HG02642 (cell line): ENCODE data around the gene PATE3.

Experiments
- ATAC-seq: cut with Tn5 transposase; IDR thresholded peaks from one replicate; pipeline ENCODE4 v1.9.1; 2021; ENCODE audit warnings: mild to moderate bottlenecking; ENCODE audit not compliant: unreplicated experiment, poor library complexity

PATE3 gene

GRCh38 chr11:125787827-125788226, at the start of gene PATE3:
Gene PATE3, plus strand, starts transcription at chr11:125788127. Its CDS starts 25 bp downstream, at chr11:125788152.
- no peak for ATAC-seq

- ATAC-seq = no peak
Measured at GRCh38 chr11:125740617-125741016, 47.3 kb upstream of the PATE3 start.

- no peak for ATAC-seq
Measured at GRCh38 chr11:125743681-125744080, 44.2 kb upstream of the PATE3 start.

- no peak for ATAC-seq
Measured at GRCh38 chr11:125745979-125746378, 41.9 kb upstream of the PATE3 start, which contains the start of gene PATE1. Gene PATE1, plus strand, starts transcription at chr11:125746279. Its CDS starts 26 bp downstream, at chr11:125746305.

GRCh38 chr11:125750629-125751028, 37.3 kb upstream of the PATE3 start:
- no peak for ATAC-seq

- no peak for ATAC-seq
Measured at GRCh38 chr11:125756050-125756449, 31.9 kb upstream of the PATE3 start.

- no peak for ATAC-seq
Measured at GRCh38 chr11:125762445-125762844, 25.5 kb upstream of the PATE3 start.

GRCh38 chr11:125763483-125763882, 24.4 kb upstream of the PATE3 start:
- ATAC-seq = no peak

- no peak for ATAC-seq
Measured at GRCh38 chr11:125766251-125766650, 21.7 kb upstream of the PATE3 start.

GRCh38 chr11:125768336-125769046, 19.4 kb upstream of the PATE3 start:
- ATAC-seq = no peak

GRCh38 chr11:125770583-125770982, 17.3 kb upstream of the PATE3 start:
- ATAC-seq = no peak

- ATAC-seq = no peak
Measured at GRCh38 chr11:125772834-125773505, 15.0 kb upstream of the PATE3 start.

GRCh38 chr11:125773516-125773915, 14.4 kb upstream of the PATE3 start:
- no peak for ATAC-seq

- ATAC-seq = no peak
Measured at GRCh38 chr11:125777309-125777708, 10.6 kb upstream of the PATE3 start.

GRCh38 chr11:125778728-125779127, 9.2 kb upstream of the PATE3 start, which contains the start of gene PATE2:
Gene PATE2, minus strand, starts transcription at chr11:125778828. Its CDS starts 55 bp downstream, at chr11:125778773.
- ATAC-seq = no peak

GRCh38 chr11:125784678-125785077, 3.2 kb upstream of the PATE3 start:
- ATAC-seq = no peak

- no peak for ATAC-seq
Measured at GRCh38 chr11:125790825-125791224, 2.9 kb downstream of the PATE3 start.

- ATAC-seq = no peak
Measured at GRCh38 chr11:125797641-125798040, 9.7 kb downstream of the PATE3 start.

GRCh38 chr11:125799808-125800207, 11.9 kb downstream of the PATE3 start:
- ATAC-seq = no peak

GRCh38 chr11:125802387-125802786, 14.5 kb downstream of the PATE3 start:
- ATAC-seq = no peak

- ATAC-seq = no peak
Measured at GRCh38 chr11:125807909-125808308, 20.0 kb downstream of the PATE3 start.

GRCh38 chr11:125833016-125833415, 45.1 kb downstream of the PATE3 start, which contains the start of gene PATE4:
Gene PATE4, plus strand, starts transcription at chr11:125833316. Its CDS starts 44 bp downstream, at chr11:125833360.
- no peak for ATAC-seq
